ENCODE data around the gene HOXD10.

DNA sequence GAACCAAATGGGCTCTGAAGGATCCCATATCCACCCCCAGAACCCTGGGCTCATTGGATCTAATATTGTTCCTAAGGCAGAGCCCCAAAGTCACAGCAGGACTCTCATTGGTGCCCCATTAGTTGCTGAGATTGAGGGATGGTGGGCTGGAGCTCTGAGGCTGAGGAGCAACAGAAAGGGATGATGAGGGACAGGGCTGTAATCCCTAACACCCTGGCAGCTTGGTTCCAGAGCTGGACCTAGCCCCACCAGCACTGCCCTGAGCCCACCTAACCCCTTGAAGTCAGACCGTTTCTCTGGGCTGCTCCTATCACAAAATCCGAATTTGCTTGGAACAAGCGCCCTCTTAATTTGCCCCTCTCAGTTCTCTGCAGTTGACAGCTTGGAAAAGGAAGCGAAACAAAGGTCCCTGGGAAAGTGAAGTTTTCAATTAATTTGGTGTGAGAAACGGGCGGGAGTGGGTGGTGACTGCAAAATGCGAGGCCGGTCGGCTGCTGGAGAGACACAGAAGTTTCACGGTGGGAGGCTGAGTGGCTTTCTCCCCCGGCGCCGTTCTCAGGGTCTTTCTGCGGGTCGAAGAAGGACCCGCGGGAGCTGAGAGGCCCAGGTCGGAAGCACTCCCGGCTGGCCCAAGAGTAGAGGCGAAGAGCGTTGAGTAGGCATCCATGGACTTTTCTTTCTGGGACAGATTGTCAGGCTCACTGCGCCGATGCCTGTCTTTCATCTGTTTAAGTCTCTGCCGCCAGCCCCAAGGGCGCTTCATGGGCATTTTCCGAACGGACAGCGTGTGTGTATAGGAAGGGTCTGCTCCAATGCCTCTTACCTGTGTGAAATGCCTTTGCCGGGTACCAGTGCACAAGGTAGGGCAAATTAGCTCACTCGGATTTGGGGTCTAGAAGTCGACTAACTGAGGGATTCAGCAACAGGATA lies 25.0 kb upstream of the HOXD10 start:
- TF ChIP-seq RAD21 (IDR thresholded peaks at IDR 0.05; ENCODE audit: low read depth) (no peak), TAF1 (IDR thresholded peaks at IDR 0.05; ENCODE audit: low read depth) (no peak), NFIC (IDR thresholded peaks at IDR 0.05) (no peak), EP300 (IDR thresholded peaks at IDR 0.05; ENCODE audit: borderline replicate concordance) (no peak)
- TF ChIP-seq, protein P1, sequence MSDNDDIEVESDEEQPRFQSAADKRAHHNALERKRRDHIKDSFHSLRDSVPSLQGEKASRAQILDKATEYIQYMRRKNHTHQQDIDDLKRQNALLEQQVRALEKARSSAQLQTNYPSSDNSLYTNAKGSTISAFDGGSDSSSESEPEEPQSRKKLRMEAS (IDR thresholded peaks at IDR 0.05): no peak
- TF ChIP-seq, protein P2, sequence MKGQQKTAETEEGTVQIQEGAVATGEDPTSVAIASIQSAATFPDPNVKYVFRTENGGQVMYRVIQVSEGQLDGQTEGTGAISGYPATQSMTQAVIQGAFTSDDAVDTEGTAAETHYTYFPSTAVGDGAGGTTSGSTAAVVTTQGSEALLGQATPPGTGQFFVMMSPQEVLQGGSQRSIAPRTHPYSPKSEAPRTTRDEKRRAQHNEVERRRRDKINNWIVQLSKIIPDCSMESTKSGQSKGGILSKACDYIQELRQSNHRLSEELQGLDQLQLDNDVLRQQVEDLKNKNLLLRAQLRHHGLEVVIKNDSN (IDR thresholded peaks at IDR 0.05): no peak
